GM18526 (cell line): ENCODE data around the gene C1QTNF1.

ENCODE experiments used
- POLR2A ChIP-seq: IDR thresholded peaks from 3 replicates; pipeline ENCODE4 v1.6.1; 2011; ENCODE audit not compliant: insufficient read length; ENCODE audit errors: extremely low read depth

C1QTNF1 gene

DNA sequence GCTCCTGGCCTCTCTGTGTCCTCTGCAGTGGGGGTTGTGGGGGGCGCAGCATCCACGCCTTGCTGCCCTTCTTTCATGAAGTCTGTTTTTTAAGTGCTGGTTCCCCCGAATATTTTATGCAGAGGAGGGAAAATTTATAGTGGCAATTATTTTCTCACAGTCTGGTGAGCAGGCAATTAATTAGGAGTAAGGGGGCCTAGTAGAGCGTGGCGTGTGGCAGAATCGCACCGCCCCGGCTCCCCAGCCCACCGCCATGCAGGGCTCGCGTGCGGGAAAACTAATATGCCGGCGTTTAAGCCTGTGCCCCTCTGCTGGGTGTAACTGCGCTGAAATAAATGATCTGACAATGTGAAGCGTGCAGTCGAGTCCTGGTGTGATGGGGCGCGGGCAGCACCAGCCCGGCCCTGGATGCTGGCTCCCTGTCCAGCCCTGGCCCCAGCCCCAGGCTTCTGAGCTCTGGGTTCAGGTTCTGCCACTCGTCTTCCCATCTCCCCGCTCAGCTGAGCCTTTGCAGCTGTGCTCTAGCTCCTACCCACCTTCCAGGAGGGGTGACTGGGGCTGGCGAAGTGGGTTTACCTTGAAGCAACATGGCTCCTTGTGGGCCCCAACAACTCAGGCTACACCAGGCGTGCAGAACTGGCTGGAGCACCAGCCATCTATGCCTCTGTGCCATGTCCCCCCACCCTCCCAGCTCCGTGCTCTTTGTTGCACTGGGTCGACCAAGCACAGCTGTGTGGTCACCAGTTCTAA is 64.5 kb downstream of the C1QTNF1 start:
- no peak for TF ChIP-seq POLR2A

DNA sequence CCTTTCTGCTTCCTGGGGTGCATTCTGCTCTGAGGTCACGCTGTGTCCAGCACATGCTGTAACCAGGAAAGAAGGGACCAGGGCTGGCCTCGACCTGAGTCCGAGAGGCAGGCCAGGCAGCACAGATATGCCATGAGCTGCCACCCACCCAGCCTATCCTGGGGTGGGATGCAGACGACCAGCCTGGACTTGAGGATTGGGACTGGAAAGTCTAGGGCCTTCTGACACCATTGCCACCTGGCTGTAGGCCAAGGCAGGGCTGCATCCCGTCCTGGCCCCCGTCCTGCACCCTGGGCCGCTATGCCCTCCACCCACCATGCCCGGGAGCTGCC is 65.0 kb downstream of the C1QTNF1 start:
- no peak for TF ChIP-seq POLR2A

- TF ChIP-seq POLR2A: no peak
Observed at GRCh38 chr17:79089720-79090442, 65.9 kb downstream of the C1QTNF1 start.

DNA sequence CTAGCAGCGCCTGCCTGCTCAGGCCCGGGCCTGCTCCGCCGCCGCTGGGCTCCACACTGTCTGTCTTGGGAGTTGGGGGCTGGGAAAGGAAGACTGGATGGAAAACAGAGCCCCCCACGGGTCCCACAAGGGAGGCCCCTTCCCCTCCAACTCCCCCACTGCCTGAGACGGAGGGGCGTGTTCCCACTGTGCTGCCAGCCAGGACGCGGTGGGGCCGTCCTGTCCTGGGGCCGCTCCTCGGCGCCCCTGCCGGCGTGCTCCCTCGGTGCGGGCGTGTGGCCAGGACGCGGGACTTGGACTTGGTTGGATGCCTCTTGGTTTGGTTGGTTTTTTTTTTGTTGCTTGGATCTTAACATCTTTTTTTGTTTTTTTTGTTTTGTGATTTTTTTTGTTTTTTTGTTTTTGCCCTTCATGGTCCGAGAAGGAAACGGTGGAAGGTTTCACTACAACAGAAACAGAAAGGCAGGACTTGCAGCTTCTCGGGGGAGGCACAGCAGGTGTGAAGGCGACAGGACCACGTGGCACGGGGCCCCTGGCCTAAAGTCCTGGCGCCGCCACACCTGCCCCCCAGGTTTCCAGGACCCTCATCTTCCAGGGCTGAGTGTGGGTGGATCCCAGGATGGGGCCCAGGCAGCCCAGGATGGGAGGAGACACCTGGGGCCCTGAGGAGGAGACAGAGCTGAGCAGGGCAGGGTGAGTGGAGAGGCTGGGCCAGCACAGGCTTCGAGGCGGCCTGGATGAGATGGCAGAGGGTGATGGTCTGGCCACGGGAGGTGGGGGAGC is 66.7 kb downstream of the C1QTNF1 start:
- no peak for TF ChIP-seq POLR2A

- no peak for TF ChIP-seq POLR2A
Observed at GRCh38 chr17:79091226-79091670, 67.3 kb downstream of the C1QTNF1 start.

- no peak for TF ChIP-seq POLR2A
Observed at GRCh38 chr17:79092567-79092966, 68.6 kb downstream of the C1QTNF1 start.

DNA sequence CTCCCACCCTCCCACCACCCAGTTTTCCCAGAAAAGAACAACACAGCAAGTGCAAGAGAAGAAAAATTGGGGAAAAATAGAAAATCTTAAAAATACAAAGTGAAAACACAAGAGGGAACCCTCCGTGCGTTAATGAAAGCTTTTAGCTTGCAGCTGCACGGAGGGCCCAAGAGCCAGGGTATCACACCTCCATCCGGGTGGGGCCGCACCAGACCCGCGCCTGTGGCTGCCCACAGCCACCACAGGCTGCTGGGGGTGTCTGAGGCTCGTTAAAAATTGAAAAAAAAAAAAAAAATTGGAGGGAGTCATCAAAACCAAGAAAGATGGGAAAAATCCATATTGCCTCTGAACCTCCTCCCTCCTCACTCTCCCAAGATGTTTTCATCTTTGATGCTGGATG is 69.3 kb downstream of the C1QTNF1 start:
- TF ChIP-seq POLR2A: no peak

DNA sequence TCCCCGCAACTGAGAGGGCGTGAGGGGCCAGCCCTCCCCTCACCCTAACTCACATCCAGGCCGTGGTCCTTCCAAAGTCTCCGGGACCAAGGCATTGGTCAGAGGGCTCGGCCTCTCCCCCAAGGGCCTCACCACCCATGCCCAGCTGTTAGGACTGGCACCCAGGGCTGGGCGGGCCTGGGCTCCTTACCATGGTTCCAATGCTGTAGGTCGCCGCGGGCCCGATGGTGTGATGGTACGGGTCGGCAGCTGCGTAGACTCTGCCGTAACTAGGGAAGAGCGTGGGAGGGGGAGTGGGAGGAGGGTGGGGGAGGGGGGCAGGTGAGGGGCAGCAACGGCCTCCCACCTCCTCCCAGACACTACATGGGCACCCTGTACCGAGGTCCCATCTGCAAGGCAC is 70.3 kb downstream of the C1QTNF1 start:
- no peak for TF ChIP-seq POLR2A

DNA sequence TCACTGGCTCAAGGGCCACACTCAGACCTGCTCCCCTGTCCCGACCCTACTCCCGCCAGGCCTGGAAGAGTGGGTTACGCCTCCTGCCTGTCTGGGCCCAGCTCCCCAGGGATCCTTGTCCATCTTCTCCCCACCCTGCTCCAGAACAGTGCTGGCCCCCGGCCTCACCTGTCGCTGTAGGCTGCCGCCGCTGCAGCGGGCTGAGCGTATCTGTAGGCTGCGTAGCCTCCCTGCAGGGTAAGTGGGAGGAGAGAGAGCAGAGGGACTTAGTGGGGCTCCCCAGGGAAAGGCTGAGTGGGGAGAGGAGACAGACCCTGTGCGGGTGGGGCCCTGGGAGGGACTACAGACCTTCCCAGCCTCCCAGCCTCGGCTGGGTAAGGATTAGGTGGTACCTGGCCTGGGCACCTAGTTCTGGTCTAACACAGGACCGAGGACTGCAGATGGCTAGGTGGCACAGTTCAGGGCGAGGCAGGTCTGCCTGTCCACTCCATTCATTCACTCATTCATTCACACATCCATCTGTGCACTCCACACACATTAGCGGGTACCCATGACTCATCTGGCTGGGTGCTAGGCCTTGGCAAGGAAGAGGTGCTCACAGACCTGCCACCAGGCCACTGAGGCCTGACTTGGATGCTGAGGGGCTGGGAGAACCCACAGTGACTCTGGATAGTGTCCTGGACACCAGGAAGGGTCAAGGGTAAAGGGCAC is 71.5 kb downstream of the C1QTNF1 start:
- no peak for TF ChIP-seq POLR2A

DNA sequence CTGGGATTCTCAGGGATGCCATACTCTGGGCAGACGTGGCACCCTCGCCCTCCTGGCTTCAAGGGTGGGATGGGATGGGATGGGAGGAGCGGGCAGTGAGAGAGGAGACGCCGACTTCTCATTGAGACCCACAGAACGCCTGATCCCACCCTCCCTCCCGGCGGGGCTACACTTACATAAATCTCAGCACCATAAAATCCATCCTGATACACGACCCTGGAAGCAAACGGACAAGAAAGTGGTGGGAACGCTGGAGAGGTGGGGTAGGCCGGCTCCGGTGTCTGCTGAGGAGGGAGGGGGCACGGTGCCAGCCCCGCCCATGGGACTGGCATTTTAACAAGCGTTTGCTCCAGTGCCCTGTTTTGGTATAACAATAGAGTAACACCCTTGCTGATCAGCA is 72.5 kb downstream of the C1QTNF1 start:
- TF ChIP-seq POLR2A: no peak

DNA sequence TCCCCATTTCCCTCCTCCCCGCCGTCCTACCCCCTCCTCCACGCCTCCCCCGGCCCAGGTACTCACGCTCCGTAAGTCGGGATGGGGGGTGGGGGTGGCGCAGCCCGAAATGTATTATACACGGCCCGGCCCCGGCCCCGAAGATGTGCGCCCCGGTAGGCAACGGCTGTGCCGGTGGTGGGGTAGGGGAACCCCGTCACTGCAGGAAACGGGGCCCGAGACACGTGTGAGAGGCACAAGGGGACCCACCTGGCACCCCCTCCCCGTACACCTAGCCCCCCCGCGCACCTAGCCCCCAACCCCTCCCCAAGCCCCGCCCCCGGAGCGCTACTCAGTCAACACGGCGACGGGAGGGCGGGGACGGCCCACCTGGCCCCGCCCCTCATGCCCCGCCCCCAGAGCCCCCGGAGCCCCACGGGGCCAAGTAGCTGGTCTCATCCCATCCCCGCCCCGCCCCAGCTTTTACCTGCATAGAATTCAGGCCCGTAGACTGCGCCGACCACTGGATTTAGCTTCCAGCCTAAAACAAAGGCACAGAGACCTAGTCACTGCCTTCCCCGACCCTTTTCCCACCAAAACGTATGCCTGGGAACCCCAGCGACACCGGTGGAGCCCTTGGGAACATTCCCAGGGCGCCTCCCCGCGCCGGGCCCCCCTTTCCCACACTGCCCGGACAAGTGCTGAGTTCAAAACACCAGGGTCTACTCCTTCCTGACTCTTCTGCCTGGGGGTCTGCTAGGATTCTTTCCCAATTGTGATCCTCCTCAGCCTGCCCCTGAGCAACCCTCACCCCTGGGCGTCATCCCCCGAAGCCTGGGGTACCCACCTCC is 73.5 kb downstream of the C1QTNF1 start:
- no peak for TF ChIP-seq POLR2A

DNA sequence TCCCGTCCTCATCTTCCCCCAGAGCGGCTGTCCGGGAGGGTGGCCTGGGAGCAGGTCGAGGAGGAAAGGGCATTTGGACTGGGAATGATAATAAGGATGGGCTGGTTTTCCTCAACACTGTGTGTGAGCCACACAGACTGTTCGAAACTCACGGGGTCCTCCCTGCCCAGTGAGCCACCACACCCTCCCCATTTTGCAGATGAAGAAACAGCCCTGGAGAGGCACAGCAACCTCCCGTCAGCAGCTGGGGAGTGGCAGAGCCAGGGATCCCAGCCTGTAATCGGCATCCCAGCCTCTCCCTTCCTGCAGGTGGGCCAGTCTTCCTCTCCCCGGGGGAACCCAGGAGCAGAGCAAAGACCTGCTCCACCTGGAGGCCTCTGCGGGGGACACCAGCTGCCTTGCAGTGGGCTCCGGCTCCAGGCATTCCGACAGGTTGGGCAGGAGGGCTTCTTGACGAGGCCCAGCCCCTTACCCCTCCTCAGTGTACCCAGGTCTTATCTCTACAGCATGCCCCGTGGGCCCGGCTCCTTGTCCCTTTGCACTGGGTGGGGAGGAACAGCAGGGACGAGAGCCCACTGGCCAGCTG is 74.4 kb downstream of the C1QTNF1 start:
- no peak for TF ChIP-seq POLR2A
